ENCODE results near the gene RGS4. TPM values are rescaled to one million over a fixed set of nuclear protein-coding genes. Genes with fewer than 3 reads are reported as not detected.
"Not testable (repeated sequence)": the region's sequence is repeated elsewhere in the genome, so short reads cannot be mapped to it uniquely, and the experiment has no call there.

The RGS4 gene
- total RNA-seq, 2 experiments from 2014 or later: not detected

DNA sequence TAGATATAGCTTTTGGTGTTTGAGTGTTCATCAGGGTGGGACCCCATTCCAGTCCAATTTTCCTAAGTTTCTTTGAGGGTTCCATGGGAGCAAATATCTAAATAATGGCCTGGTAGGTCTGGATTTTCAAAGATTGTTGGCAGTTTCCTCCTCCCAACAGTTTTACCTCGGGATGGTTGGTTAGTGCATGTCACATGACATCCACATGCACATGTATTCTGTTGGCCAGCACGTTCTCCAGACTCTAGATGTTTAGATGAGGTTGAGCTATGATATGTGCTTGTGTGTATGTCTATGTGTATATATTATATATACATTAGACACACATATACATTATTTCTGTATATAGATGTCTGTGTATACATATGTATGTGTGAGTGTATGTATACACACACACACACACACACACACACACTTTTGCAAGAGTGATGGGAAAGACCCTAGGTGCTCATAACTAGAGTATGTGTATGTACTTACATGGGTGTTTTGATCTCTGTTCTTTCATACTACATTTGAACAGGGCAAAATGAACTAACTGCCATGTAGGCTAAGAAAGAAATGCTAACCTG is 5.6 kb downstream of the RGS4 start:
- H3K36me3 Mint-ChIP-seq: no peaks in the 10 kb centered on the region
- ATAC-seq (ENCODE audit: low read depth) (no peak), DNase-seq (no peak)
- no peak overlapping the region for H3K27ac Mint-ChIP-seq
- peaks cover 19% of the 10 kb centered on the region for H3K27me3 Mint-ChIP-seq
- H3K4me1 Mint-ChIP-seq: peaks cover 2% of the 10 kb centered on the region
- H3K4me3 Mint-ChIP-seq: no peak overlapping the region
- H3K9me3 Mint-ChIP-seq: no peaks in the 10 kb centered on the region
- POLR2A ChIA-PET: no interaction called here

DNA sequence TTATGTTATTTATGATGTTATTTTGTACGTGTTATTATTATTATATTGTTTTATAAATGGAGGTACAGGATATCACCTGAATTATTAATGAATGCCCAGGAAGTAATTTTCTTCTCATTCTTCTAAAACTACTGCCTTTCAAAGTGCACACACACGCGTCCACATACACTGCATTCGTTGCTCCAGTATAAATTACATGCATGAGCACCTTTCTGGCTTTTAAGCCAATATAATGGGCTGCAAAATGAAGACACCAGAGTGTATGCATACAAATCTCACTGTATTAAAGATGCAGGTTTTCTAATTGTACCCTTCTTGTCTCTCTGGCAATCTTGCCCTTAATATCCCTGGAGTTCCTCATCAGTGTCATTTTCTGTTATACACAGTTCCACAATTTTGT is 6.9 kb downstream of the RGS4 start:
- Mint-ChIP-seq H3K4me1 (peaks cover 2% of the 10 kb centered on the region), H3K27ac (no peak overlapping the region), H3K36me3 (no peaks in the 10 kb centered on the region), H3K4me3 (no peak overlapping the region), H3K9me3 (no peaks in the 10 kb centered on the region), H3K27me3 (peaks cover 8% of the 10 kb centered on the region)
- DNase-seq: no peak
- no peak for ATAC-seq (ENCODE audit: low read depth)
- POLR2A ChIA-PET: no interaction called here

DNA sequence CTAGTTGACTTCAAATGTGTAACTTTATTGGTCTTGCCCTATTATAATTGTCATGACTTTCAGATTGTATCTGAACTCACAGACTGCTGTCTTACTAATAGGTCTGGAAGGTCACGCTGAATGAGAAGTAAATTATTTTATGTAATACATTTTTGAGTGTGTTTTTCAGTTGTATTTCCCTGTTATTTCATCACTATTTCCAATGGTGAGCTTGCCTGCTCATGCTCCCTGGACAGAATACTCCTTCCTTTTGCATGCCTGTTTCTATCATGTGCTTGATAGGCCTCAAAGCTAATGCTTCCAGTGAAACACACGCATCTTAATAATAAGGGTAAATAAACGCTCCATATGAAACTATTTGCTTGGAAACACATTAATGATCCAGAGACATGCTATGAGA is 7.3 kb downstream of the RGS4 start:
- H3K4me3 Mint-ChIP-seq: no peak overlapping the region
- peaks cover 2% of the 10 kb centered on the region for H3K4me1 Mint-ChIP-seq
- H3K27ac Mint-ChIP-seq: no peak overlapping the region
- POLR2A ChIA-PET: no interaction called here
- H3K36me3 Mint-ChIP-seq: no peaks in the 10 kb centered on the region
- H3K27me3 Mint-ChIP-seq: peaks cover 8% of the 10 kb centered on the region
- no peak for DNase-seq
- no peaks in the 10 kb centered on the region for H3K9me3 Mint-ChIP-seq
- ATAC-seq (ENCODE audit: low read depth): no peak

DNA sequence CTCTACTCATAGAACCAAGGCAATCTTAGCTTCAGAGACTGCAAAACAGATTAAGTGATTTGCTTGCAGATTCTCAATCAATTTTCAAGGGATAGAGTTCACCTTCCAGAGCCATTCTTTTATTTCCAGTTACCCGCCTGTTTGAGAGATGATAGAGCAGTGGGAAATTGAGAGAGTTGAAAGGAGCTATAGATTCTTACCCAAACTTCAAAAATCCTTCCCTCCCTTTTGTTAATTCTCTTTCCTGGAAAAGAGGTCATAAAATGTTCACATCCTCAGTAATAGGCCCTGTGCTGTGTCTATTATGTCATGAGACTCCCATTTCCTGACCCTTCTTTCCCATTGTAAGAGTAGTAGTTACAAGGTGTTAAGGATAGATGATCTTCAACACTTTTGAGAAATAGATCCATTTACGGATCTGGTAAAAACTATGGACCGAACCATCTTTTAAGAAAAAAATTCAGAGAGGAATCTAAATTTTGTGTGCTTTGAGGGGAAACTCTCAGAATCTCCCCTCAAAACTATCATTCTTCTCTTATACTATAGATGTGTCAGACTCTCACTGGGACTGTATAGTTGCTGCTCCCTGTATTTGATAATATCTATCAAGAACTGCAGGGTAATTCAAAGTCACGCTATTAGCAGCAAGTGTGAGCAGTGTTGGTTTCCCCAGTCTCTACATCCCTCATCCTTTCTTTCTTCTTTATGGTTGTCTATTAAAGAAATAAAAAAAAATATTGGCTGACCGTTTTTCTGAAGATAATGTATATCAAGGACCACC is 8.0 kb downstream of the RGS4 start:
- Mint-ChIP-seq H3K27me3 (peaks cover 5% of the 10 kb centered on the region), H3K4me3 (no peak overlapping the region), H3K9me3 (no peaks in the 10 kb centered on the region), H3K27ac (no peak overlapping the region), H3K4me1 (no peaks in the 10 kb centered on the region), H3K36me3 (no peaks in the 10 kb centered on the region)
- DNase-seq (no peak), ATAC-seq (ENCODE audit: low read depth) (no peak)
- POLR2A ChIA-PET: no interaction called here

DNA sequence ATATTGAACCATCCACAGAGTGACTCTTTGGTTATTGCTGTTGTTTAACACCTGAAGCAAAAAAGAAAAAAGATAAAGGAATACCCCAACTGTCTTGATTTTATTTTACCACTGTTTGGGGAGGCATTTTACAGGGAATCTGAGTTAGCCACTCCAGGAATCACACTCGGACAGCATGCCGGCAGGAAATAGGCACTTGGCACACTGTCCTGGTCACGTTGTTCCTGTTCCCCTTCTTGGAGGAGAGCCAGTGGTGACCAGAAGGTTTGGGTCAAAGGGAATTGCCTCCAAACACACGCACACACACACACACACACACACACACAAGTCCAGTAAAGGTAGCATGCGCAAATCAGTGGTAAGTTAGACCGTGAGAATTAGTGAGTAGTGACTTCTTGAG is 13.8 kb downstream of the RGS4 start:
- no peak for DNase-seq
- Mint-ChIP-seq H3K27me3 (peaks cover 2% of the 10 kb centered on the region), H3K27ac (no peak overlapping the region), H3K4me3 (no peak overlapping the region), H3K36me3 (no peaks in the 10 kb centered on the region), H3K9me3 (no peaks in the 10 kb centered on the region), H3K4me1 (no peaks in the 10 kb centered on the region)
- POLR2A ChIA-PET: no interaction called here
- no peak for ATAC-seq (ENCODE audit: low read depth)

DNA sequence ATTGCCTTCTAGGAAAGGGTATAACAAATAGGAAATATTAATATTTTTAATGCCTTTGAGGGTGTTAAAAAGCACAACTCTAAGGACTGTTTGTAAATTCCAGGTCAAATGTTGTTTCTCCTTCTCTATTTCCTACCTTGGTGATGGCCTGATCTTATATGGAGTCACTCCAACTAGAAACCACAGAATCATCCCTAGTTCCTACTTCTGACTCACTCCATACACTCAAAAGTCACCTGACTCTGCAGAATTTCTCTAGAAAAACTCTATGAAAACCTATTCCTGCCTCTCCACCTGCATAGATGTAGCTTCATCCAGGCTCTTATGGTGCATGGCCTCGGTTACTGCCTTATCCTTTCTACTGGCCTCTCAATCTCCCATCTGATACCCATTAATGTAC is 14.5 kb downstream of the RGS4 start:
- no peak overlapping the region for H3K27ac Mint-ChIP-seq
- POLR2A ChIA-PET: no interaction called here
- ATAC-seq (ENCODE audit: low read depth) (no peak), DNase-seq (no peak)
- no peak overlapping the region for H3K4me3 Mint-ChIP-seq
- H3K4me1 Mint-ChIP-seq: no peaks in the 10 kb centered on the region
- no peaks in the 10 kb centered on the region for H3K36me3 Mint-ChIP-seq
- H3K27me3 Mint-ChIP-seq: peaks cover 2% of the 10 kb centered on the region
- H3K9me3 Mint-ChIP-seq: no peaks in the 10 kb centered on the region

DNA sequence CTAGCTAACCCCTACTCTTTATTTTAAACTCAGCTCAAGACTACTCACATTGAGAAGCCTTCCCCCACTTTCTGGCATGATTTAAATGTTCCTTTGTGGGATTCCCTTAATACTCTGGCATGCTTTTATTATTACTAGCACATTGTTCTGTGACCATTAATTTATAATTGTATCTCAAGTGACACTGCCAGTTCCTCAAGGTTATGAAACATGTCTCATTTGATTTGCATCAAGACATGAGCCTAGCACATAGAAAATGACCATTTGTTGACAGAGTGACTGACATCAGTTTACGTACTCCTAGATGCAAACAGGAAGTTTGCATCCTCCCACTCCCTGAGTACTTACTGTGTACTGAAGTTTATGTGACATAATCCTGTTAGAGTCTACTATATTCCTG is 15.2 kb downstream of the RGS4 start:
- H3K27ac Mint-ChIP-seq: no peak overlapping the region
- peaks cover 2% of the 10 kb centered on the region for H3K27me3 Mint-ChIP-seq
- no peak for ATAC-seq (ENCODE audit: low read depth)
- POLR2A ChIA-PET: no interaction called here
- no peak overlapping the region for H3K4me3 Mint-ChIP-seq
- DNase-seq: no peak
- H3K36me3 Mint-ChIP-seq: no peaks in the 10 kb centered on the region
- H3K9me3 Mint-ChIP-seq: no peaks in the 10 kb centered on the region
- H3K4me1 Mint-ChIP-seq: no peaks in the 10 kb centered on the region

DNA sequence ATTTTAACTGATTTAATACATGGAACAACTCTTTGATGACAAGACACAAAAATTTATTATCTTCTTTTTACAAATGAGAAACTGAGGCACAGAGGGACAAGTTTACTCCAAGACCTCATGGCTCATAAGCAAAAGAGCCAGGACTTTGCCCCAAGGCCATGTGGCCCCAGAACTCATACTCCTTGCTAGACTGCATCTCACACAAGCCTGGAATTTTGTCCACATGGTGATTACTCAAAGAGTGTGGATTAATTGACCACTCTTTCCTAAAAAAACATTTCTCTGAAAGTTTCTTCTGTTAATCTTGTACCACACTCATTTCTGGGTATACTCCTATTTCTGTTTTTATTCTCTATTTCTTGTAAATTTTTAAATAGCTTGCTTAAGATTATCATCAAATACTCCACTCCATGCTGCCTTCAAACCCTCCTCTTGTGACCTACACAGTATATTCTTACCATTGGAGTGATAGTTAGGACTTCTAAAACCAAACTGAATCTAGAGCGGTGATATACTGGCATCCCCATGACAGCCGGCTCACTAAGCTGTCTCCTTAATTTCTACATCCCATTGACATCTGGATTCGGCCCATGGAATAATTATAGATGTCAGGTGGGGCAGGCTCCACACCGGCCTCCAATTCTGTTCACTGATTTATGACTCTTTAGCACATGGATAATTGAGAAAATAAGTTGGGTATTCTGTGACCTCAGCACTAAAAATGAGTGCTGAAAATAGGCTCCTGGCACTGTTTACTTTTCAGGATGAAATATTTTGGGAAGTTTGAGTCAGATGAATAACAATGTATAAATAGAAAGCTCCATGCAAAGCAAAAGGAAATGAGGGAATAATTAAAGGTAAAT is 16.1 kb downstream of the RGS4 start:
- H3K4me3 Mint-ChIP-seq: no peak overlapping the region
- POLR2A ChIA-PET: no interaction called here
- DNase-seq (no peak), ATAC-seq (ENCODE audit: low read depth) (no peak)
- no peaks in the 10 kb centered on the region for H3K36me3 Mint-ChIP-seq
- H3K27ac Mint-ChIP-seq: no peak overlapping the region
- peaks cover 2% of the 10 kb centered on the region for H3K27me3 Mint-ChIP-seq
- H3K4me1 Mint-ChIP-seq: no peaks in the 10 kb centered on the region
- no peaks in the 10 kb centered on the region for H3K9me3 Mint-ChIP-seq

DNA sequence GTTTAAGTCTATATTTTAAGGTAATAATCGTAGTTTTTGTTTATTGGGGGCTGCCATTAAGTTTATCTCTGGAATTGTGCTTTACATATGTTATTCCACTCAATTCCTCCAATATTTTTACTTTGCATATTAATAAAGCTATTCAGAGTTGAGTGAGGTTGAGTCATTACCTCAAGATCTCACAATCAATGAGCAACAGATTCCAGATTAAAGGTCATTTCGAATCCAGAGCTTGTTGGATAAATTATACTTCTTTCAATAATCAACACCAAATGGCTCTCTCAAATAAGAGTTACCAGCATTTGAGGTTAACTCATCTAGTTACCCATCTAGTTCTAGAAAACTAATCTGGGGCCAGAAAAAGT is 16.7 kb downstream of the RGS4 start:
- POLR2A ChIA-PET: no interaction called here
- Mint-ChIP-seq H3K27me3 (peaks cover 2% of the 10 kb centered on the region), H3K27ac (no peak overlapping the region), H3K4me1 (no peaks in the 10 kb centered on the region), H3K36me3 (no peaks in the 10 kb centered on the region), H3K4me3 (no peak overlapping the region), H3K9me3 (no peaks in the 10 kb centered on the region)
- no peak for DNase-seq
- no peak for ATAC-seq (ENCODE audit: low read depth)

DNA sequence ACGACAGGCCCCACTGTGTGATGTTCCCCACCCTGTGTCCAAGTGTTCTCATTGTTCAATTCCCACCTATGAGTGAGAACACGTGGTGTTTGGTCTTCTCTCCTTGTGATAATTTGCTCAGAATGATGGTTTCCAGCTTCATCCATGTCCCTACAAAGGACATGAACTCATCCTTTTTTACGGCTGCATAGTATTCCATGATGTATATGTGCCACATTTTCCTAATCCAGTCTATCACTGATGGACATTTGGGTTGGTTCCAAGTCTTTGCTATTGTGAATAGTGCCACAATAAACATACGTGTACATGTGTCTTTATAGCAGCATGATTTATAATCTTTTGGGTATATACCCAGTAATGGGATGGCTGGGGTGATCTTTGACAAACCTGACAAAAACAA is 20.0 kb downstream of the RGS4 start:
- DNase-seq; H3K4me1 Mint-ChIP-seq; ATAC-seq (ENCODE audit: low read depth); H3K27ac Mint-ChIP-seq; H3K27me3 Mint-ChIP-seq; H3K9me3 Mint-ChIP-seq; H3K36me3 Mint-ChIP-seq; POLR2A ChIA-PET; H3K4me3 Mint-ChIP-seq: not testable (repeated sequence)

DNA sequence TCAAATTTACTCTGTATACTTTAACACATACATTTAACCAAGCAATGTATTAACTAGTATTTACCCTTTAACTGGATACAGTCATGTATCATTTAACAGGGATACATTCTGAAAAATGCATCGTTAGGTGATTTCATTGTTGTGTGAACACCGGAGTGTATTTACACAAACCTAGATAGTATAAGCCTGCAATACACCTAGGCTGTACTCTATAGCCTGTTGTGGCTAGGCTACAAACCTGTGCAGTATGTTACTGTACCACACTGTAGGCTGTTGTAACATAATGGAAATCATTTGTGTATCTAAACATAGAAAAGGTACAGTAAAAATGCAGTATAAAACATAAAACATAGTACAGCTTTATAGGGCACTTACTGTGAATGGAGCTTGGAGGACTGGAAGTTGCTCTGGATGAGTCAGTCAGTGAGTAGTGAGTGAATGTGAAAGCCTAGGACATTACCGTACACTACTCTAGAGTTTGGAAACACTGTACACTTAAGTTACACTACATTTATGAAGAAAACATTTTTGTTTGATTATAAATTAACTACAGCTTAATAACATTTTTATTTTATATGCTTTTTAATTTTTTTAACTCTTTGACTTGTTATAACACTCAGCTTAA is 21.3 kb downstream of the RGS4 start:
- no peak for ATAC-seq (ENCODE audit: low read depth)
- no peak overlapping the region for H3K27ac Mint-ChIP-seq
- POLR2A ChIA-PET: no interaction called here
- H3K9me3 Mint-ChIP-seq: no peaks in the 10 kb centered on the region
- H3K4me1 Mint-ChIP-seq: no peaks in the 10 kb centered on the region
- H3K4me3 Mint-ChIP-seq: no peak overlapping the region
- peaks cover 2% of the 10 kb centered on the region for H3K27me3 Mint-ChIP-seq
- DNase-seq: no peak
- H3K36me3 Mint-ChIP-seq: no peaks in the 10 kb centered on the region

DNA sequence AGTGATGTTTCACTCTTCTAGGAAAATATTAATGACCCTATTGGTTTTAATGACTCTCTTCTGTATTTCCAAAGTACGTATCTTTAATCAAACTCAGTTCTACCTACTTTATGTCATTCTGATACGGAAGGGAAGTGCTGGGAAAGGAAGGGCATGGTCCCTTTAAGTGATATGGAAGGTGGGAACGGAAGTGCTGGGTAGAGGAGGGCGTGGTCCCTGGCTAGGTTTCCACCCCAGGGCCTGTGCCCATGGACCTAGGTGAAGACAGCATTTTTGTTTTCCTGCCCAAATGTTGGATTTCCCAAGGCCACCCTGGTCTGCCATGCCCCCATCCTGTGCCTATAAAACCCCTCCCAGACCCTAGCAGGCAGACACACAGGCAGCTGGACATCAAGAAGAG is 24.0 kb downstream of the RGS4 start:
- ATAC-seq (ENCODE audit: low read depth) (no peak), DNase-seq (no peak)
- Mint-ChIP-seq H3K27me3 (peaks cover 2% of the 10 kb centered on the region), H3K4me1 (no peaks in the 10 kb centered on the region), H3K9me3 (no peaks in the 10 kb centered on the region), H3K36me3 (no peaks in the 10 kb centered on the region), H3K4me3 (no peak overlapping the region), H3K27ac (no peak overlapping the region)
- POLR2A ChIA-PET: no interaction called here

DNA sequence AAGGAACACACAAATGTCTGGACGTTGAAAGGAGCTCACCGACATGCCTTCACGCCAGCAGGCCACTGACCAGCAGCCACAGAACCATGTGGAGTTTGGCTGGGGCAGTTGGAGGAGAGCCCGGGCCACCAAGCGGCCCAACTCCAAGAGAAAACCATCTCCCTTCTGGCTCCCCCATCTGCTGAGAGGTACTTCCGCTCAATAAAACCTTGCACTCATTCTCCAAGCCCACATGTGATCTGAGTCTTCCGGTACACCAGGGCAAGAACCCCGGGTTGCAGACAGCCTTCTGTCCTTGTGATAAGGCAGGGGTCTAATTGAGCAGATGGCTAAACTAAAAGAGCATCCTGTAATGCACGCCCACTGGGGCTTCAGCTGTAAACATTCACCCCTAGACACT is 24.4 kb downstream of the RGS4 start:
- Mint-ChIP-seq H3K27me3 (peaks cover 2% of the 10 kb centered on the region), H3K4me1 (no peaks in the 10 kb centered on the region), H3K4me3 (no peak overlapping the region), H3K36me3 (no peaks in the 10 kb centered on the region), H3K9me3 (no peaks in the 10 kb centered on the region), H3K27ac (no peak overlapping the region)
- ATAC-seq (ENCODE audit: low read depth) (no peak), DNase-seq (no peak)
- POLR2A ChIA-PET: no interaction called here

DNA sequence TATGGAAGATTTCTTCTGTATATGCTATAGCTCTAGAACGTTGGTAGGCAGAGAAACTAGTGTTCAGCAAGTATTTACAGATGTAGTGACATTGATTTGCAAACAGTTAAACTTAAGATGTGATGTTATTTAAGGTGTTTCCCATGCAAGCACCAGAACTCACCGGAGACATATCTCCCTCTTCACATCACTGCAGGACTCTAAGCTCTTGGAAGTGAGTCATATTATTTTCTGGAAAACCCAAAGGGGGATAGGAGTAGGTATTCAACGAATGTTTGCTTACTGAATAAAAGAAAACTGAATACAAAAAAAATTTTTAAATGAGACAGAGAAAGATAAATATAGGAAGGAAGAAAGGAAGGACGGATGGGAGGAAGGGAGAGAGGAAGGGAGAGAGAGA is 25.0 kb downstream of the RGS4 start:
- Mint-ChIP-seq H3K9me3 (no peaks in the 10 kb centered on the region), H3K27ac (no peak overlapping the region), H3K4me3 (no peak overlapping the region), H3K27me3 (peaks cover 2% of the 10 kb centered on the region), H3K4me1 (no peaks in the 10 kb centered on the region), H3K36me3 (no peaks in the 10 kb centered on the region)
- no peak for ATAC-seq (ENCODE audit: low read depth)
- POLR2A ChIA-PET: no interaction called here
- no peak for DNase-seq

Data from activated naive CD8-positive, alpha-beta T cell treated with anti-CD3 and anti-CD28 coated beads, Interleukin-2, amount 10 ng/mL, durations not matched to agents 7 days and 5 days (primary cell).